ENCODE measurements around the gene CLRN3. TPM values are rescaled to one million over a fixed set of nuclear protein-coding genes. Genes with fewer than 3 reads are reported as not detected.

CLRN3 gene, protein sequence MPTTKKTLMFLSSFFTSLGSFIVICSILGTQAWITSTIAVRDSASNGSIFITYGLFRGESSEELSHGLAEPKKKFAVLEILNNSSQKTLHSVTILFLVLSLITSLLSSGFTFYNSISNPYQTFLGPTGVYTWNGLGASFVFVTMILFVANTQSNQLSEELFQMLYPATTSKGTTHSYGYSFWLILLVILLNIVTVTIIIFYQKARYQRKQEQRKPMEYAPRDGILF
- polyA plus RNA-seq = not detected in 2 replicates

GRCh38 chr10:127892743-127893142 lies at the start of gene CLRN3:
CLRN3 (minus strand) TSS chr10:127892941; CDS start chr10:127892784, 157 bp downstream.

DNA sequence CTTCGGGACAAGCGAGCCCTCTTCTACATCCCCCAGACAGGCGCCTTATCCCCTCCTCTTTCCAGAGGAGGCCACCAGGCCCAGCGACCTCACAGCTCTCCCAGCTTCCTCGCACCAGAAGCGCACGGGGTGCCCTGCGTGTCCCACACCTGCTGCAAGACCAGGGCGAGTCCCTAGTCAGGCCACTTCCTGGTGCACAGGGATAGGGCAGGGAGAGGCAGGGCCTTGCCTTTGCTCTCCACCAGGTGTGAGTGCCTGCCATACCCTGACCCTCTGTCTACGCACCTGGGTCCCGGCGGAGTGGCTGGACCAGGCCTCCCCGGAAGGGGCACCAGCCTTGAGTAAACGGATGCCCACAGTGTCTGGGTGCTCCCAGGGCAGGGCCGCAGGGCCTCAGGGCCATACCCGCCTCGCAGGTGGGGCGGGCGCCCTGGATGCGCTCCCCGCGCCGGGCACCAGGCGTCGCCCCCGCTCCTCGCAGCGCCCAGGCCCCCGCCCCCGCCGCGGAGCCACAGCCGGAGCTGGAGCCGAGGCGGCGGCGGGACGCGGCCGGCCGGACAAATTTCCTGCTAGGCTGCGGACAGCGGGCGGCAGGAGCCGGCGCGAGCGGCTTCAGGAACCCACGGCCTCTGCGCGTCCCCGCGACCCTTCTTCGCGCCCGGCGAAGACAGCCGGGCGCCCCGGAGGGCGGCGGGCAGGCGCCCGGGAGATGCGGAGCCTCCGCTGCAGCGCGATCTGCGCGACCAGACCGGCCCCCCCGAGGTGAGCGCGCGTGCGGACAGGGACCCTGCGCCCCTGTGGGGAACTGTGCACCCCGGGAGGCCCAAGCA lies 14.0 kb upstream of the CLRN3 start, which contains the start of gene PTPRE:
Gene PTPRE (plus strand): TSS at position 556 of the 830 bp plus-strand sequence. CDS start 133,779 bp downstream, outside the sequence.

Other genes with a start within 250 kb of the CLRN3 start
- not detected in 2 replicates for gene FOXI2, start 155.8 kb downstream of the CLRN3 start, polyA plus RNA-seq
- gene PTPRE, start 14.2 kb upstream of the CLRN3 start, polyA plus RNA-seq = 98.0 and 99.6 TPM in 2 replicates
- gene MKI67, start 233.5 kb upstream of the CLRN3 start, polyA plus RNA-seq = 0.18 TPM in 1 of 2 replicates, not detected in the other